Measurements from ENCODE around the gene HSPA1A.

DNA sequence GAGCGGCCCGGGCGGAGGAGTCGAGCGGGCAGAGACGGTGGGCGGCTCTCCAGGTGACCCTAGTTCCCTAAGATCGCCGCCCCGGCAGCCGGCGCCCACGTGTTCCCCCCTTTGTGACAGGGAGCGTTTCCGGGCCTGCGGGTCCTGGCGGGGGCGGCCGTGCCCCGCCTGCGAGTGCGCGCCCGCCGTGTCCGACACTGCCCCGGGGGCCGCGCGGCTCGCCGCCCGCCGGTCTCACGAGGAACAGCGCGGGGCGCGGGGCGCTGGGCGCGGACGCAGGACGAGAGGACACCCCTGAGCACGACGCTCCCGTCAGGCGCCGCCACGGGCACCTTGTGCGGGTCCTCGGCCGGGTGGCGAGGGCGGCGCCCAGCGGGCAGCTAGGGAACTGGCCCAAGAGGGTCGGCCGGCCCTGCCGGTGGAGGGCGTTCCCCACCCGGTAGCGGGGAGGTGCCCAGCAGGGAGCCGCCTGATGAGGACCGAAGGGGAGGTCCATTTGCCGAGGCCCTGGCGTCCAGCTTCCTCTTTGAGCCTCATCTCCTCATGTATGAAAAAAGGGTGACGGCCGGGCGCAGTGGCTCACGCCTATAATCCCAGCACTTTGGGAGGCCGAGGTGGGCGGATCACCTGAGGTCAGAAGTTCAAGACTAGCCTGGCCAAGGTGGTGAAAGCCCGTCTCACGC, 19.6 kb upstream of the HSPA1A start, which contains the start of gene VARS1:
- TF ChIP-seq, protein P1, sequence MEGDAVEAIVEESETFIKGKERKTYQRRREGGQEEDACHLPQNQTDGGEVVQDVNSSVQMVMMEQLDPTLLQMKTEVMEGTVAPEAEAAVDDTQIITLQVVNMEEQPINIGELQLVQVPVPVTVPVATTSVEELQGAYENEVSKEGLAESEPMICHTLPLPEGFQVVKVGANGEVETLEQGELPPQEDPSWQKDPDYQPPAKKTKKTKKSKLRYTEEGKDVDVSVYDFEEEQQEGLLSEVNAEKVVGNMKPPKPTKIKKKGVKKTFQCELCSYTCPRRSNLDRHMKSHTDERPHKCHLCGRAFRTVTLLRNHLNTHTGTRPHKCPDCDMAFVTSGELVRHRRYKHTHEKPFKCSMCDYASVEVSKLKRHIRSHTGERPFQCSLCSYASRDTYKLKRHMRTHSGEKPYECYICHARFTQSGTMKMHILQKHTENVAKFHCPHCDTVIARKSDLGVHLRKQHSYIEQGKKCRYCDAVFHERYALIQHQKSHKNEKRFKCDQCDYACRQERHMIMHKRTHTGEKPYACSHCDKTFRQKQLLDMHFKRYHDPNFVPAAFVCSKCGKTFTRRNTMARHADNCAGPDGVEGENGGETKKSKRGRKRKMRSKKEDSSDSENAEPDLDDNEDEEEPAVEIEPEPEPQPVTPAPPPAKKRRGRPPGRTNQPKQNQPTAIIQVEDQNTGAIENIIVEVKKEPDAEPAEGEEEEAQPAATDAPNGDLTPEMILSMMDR (tag by site-specific recombination; IDR thresholded peaks at IDR 0.05), result peak; percentile 100
- TF ChIP-seq ZNF37A (tag by site-specific recombination; IDR thresholded peaks at IDR 0.05) (no peak), ZNF629 (tag by site-specific recombination; IDR thresholded peaks at IDR 0.05) (0 out of 2 replicates have a peak, but pooled peaks have one; percentile 22), YY1 (tag by site-specific recombination; IDR thresholded peaks at IDR 0.05) (peak; percentile 42), ZNF423 (tag by site-specific recombination; IDR thresholded peaks at IDR 0.05) (peak; percentile 72)
- TF ChIP-seq, protein P2, sequence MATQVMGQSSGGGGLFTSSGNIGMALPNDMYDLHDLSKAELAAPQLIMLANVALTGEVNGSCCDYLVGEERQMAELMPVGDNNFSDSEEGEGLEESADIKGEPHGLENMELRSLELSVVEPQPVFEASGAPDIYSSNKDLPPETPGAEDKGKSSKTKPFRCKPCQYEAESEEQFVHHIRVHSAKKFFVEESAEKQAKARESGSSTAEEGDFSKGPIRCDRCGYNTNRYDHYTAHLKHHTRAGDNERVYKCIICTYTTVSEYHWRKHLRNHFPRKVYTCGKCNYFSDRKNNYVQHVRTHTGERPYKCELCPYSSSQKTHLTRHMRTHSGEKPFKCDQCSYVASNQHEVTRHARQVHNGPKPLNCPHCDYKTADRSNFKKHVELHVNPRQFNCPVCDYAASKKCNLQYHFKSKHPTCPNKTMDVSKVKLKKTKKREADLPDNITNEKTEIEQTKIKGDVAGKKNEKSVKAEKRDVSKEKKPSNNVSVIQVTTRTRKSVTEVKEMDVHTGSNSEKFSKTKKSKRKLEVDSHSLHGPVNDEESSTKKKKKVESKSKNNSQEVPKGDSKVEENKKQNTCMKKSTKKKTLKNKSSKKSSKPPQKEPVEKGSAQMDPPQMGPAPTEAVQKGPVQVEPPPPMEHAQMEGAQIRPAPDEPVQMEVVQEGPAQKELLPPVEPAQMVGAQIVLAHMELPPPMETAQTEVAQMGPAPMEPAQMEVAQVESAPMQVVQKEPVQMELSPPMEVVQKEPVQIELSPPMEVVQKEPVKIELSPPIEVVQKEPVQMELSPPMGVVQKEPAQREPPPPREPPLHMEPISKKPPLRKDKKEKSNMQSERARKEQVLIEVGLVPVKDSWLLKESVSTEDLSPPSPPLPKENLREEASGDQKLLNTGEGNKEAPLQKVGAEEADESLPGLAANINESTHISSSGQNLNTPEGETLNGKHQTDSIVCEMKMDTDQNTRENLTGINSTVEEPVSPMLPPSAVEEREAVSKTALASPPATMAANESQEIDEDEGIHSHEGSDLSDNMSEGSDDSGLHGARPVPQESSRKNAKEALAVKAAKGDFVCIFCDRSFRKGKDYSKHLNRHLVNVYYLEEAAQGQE (tag by site-specific recombination; IDR thresholded peaks at IDR 0.05), result no peak; the same call in 1 of the 2 replicates

All from HEK293 (cell line).